ENCODE data around the gene LGI1.

LGI1 gene

DNA sequence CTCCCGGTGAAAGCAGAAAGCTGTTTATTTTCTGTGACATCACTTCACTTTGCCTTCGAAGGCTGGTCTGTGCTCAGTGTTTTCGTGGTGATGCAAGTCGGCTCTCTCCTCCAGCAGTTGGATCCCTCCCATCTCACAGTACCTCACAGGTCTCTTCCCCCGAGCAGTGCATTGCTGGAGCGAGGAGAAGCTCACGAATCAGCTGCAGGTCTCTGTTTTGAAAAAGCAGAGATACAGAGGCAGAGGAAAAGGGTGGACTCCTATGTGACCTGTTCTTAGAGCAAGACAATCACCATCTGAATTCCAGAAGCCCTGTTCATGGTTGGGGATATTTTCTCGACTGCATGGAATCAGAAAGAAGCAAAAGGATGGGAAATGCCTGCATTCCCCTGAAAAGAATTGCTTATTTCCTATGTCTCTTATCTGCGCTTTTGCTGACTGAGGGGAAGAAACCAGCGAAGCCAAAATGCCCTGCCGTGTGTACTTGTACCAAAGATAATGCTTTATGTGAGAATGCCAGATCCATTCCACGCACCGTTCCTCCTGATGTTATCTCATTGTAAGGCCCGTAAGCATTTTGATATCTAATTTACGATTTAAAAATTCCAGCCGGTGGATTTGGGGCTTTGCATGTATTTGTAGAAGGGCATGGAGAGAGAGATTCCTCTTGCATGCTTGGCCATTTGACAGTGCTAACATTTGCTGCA lies at the start of gene LGI1:
Gene LGI1 (plus strand): TSS at position 136 of the 707 bp plus-strand sequence. CDS start 209 bp downstream, at position 345.
- DNase-seq, result no peak

DNA sequence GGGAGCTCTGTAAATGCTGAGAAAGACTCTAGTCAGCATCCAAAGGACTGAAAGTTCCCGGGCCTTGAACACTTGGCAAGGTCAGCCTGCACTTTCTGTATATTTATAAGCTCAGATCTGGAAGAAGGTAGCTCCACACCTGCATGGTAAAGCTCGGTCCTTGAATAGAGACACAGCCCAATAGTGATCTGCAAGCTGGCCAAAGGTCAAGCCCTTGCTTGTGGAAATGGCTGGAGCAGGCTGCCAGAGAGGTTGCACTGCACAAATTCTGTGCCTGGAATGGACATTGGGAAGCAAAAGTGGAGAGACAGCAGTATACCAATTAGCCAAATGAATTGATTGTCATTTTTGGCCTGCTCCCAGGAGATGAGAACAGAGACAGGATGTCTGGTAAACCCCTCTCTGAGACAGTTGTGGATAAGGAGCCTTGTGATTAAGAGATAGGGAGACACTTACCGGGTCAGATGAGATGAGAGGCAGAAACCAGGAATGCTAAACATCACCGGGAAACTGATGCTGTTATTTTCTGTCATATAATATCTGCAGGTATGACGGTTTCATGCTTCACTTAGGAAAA lies 47.3 kb upstream of the LGI1 start:
- no peak for DNase-seq

DNA sequence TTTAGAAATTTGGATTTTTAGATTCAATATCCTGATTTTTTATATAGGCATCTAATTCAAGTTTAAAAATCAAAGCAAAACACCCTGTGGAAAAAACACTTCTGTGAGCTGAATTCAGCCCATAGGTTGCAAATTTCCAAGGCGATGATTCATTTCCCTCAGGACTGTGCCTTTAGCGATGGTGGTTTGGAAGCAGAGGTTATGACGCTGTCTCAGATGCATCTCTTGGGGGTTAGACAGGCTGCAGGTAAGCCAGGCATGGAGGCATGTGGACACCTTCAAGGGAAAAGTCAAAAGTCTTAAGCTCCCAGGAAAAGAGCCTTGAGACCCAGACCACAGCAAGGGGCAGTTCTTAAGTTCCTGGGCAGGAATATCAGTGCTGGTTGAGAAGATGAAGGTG lies 45.8 kb upstream of the LGI1 start:
- no peak for DNase-seq

DNA sequence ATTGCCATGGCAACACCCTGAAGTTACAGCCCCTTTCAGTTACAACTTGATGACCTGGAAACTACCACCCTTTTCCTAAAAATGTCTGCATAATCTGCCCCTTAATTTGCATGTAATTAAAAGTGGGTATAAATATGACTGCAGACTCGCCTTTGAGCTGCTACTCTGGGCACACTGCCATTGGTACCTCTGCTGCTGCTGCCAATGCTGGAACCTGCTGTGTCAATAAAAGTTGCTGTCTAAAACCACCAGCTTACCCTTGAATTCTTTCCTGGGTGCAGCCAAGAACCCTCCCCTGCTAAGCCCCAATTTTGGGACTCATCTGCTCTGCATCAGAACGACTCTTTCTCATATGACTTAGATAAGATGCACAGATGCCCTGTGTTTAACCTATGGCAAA lies 45.1 kb upstream of the LGI1 start:
- DNase-seq, result no peak

DNA sequence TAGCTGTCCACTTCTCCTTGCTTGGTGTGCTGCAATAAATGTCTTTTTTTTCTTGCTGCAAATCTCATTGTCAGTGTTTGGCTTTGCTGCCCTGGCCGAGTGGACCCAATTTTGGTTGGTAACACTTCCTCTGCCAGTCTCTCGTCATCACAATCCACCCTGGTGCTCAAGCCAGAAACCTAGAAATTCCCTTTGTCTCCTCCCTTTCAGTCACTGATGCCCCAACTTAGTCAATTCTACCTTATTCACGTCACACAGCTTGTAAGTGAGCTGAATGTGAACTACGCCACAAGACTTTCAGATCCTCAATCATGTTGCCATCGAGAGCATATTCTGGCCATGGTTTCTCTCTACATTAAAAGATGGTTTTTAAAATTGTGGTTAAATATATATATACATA lies 42.4 kb upstream of the LGI1 start:
- DNase-seq, result no peak

DNA sequence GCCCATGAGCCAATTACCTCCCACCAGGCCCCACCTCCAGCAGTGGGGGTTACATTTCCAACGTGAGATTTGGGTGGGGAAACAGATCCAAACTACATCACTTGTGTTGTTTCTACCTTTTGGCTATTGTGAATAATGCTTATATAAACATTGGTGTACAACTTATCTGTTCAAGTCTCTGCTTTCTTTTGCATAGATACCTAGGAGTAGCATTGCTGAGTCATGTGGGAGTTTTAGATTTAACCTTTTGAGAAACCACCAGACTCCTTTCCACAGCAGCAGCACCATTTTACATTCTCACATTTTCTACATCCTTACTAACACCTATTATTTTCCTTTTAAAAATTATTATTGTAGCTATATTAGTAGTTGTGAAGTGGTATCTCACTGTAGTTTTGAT lies 41.0 kb upstream of the LGI1 start:
- no peak for DNase-seq

DNA sequence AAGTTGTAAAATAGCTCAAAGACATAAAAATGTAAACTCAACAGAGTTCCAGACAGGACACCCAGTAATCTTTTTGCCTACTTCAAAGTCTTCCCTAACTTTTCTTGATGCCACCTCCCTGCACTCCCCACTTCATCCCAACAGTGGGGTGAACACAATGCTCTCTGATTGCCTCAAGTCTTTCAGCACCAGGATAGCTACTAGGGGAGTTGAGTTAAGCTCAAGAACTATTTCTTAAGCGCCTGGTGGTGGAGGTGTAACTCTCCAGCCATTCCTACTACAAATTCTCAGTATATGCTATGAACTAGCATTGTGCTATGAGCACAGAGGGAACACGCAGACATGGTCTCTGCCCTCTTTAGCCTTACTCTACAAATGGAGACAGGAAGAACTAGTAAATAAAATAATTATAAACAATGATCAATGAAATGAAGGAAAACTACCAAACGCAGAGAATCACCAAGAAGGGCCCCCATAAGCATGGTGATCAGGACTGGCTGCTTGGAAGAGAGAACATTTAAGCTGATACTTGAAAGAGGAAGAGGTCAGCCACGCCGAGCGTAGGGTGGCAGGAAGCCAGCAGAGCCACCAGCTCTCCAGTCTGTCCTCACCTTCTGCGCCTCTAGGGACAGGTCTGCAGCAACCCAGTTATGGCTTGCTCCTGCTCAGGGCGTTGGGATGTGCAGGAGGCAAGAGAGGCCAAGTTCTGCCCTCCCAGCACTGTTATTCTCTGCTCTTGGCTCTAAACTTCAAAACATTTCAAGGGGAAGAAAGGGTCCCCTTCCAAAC lies 38.6 kb upstream of the LGI1 start:
- no peak for DNase-seq

DNA sequence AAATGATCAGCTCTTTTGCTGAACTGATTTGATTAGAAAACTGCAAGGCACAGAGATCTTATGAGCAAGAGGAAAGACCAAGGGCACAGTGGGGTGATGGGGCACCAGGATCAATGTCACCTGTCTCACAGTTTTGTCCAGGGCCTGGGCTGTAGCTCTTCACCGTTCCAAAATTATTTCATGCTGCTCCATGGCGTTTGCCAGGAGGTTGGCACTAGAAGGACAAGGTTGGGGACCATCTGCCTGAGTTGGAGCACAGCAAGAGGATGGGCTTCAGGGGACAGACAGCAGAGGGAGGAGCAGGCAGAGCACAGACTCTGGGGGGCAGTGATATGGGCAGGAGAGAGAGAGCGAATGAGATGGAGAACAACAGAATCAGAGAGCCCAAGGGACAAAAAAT lies 37.8 kb upstream of the LGI1 start:
- DNase-seq, result no peak

DNA sequence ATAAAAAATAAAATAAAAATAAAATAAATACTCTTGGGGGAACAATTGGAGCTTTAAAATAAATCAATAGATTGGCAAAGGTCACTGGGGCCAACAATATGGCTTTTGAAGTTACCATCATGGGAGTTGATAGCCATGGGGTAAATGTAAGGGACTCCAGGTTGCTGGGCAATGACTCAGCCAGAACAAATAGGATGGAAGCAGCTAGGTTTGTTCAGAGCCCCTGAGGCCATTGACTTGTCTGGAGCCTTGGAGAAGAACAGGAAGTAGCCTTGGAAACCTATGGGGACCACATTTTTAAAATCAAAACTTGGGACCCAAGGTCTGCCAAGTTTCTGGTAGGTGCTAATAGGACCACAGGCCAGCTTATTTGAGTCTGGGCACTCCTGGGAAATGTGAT lies 35.2 kb upstream of the LGI1 start:
- DNase-seq, result no peak

DNA sequence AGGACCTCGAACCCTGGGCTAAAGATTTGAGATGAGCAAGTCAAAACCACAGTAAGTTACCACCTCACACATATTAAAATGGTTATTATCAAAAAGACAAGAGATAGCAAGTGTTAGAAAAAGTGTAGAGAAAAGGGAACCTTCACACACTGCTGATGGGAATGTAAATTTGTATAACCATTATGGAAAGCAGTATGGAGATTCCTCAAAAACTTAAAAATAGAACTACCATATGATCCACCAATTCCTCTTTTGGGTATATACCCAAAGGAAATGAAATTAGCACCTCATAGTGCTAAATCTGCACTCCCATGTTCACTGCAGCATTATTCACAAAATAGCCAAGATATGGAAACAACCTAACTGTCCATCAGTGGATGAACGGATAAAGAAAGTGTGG lies 34.6 kb upstream of the LGI1 start:
- DNase-seq, result no peak

DNA sequence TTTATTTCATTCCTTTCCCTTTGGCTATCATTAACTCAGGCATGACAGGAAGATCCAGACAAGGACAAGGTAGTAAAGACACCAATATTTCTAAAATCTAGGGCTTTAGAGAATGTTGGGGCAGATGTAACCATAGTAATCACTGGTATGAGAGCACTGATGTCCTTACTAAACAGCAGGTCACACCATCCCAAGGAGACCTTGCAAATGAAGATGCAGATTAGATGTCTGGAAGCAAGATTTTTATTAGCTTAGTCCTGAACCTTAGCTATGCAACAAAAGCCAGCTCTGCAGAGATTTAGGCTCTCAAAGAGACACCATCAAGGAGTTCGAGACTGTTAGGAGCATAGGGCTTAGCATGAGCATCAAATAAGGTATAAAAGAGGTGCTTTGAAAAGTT lies 31.7 kb upstream of the LGI1 start:
- no peak for DNase-seq

DNA sequence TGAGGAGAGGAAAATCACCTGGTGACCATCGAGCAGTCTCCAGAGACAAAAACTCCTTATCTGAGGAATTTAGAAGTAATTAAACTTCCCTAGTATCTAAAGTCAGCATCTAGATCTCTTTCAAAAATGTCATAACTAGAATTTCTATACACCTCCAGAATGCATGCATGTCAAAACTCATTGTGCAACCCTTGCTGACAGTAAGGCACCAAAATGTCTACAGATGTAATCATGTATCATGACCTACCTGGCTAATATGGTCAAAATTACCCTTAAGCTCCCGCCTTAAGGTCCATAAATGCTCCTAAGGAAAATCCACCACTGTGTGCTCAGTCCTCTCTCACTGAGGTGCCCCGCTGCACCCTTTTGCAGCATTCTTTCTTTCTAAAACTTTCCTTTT lies 16.4 kb upstream of the LGI1 start:
- no peak for DNase-seq

DNA sequence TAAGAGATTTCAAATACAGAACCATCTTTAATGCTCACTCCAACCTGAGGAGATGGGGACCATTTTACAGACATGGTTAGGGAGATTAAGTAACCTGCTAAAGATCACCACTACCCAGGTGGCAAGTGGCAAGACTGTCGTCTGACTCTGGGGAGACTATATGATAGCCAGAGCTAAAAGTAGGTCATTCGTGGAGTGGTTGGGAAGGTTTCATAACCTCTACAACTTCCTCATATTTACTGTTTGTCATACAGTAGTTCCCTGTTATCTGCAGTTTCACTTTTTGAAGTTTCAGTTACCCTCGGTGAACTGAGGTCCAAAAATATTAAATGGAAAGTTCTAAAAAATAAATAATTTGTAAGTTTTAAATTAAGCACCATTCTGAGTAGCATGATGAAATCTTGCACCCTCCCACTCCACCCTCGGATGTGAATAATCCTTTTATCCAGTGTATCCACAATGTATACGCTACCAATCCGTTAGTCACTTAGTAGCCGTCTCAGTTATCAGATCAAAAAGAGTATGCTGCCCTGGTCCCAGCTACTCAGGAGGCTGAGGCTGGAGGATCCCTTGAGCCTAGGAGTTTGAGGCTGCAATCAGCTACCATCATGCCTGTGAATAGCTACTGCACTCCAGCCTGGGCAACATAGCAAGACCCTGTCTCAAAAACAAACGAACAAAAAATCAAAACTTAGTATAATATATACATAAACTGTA lies 14.9 kb upstream of the LGI1 start:
- no peak for DNase-seq

DNA sequence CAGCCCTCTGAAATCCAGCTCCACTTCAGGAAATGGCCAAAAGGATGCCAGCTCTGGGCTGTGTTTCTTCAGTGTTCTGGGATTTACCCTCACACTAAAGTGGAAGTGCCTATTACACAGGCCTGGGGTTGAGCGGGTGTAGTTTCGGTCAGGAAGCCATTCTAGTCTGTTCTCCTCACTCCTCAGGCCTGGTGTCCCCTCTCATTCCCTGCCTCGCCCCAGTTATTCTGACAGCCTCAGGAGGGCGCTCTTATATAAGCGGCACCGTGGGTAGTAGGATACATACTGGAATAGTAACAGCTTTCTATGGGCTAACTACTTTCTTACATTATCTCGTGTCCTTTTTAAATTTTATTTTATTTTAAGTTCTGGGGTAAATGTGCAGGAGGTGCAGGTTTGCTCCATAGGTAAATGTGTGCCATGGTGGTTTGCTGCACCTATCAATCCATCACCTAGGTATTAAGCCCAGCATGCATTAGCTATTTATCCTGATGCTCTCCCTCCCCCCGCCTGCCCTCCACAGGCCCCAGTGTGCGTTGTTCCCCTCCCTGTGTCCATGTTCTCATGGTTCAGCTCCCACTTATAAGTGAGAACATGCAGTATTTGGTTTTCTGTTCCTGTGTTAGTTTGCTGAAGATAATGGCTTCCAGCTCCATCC lies 12.2 kb upstream of the LGI1 start:
- DNase-seq, result no peak

DNA sequence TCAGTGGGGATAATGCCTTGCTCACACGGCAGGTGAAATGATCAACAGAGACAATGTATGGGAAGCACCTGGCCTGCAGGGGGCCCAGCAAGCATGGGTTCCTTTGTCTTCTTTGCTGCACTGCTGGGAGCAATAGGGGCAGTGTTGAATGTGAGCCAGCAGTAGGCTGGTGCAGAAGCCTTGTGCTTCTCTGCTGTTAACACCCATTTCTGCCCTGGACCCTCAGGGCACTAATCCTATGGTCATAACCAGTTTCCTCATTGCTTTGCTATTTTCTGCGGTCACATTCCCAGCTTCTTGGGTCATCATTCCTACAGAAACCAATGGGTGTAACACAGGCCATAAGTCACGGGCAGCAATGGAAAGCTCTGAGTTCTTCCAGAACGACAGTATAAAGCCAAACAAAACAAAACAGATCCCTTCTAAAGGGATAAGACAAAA lies 10.9 kb upstream of the LGI1 start:
- DNase-seq, result no peak

DNA sequence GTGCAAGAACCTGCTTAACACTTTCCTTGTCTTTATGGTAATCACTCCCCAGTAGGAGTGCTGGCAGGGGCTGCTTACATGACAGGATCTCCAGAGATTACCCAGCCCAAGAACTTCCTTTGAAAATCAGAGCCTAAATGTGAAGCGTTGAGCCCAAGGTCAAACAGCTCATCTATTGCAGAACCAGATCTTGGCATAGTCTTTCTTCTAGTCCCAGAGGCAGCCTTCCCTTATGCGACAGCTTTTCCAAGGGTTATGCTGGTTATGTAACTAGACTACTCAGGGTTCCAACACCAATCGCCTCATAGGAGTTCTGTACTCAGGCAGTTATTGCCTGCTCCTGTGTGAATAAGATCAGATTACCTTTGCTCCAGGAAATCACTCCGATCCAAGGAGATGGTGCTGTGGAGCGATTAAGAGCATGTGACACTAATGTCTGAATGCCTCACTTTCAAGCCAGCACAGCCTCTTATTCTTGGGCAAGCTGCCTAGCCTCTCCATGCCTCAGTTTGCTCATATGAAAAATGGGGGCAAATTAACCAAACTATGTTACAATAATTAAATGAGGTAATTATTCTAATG lies 8.4 kb upstream of the LGI1 start:
- DNase-seq, result no peak

DNA sequence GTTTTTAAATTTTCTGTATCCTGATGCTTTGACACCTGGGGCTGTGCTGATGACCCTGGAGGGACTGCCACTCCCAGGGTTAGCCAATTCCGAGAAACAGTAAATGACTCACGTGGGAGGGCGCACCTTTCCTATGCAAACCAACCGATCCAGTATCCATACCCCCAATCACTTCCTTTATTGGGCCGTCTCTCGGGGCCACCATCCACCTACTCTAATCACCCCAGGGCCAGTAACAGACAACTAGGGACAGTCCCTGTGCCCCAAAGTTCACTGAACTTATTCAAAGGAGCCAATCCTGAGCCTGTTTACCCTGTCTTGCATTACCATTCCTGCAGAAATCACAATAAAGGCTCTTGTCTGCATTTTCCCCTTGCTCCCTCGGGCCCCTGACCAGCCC lies 6.6 kb upstream of the LGI1 start:
- DNase-seq, result no peak

DNA sequence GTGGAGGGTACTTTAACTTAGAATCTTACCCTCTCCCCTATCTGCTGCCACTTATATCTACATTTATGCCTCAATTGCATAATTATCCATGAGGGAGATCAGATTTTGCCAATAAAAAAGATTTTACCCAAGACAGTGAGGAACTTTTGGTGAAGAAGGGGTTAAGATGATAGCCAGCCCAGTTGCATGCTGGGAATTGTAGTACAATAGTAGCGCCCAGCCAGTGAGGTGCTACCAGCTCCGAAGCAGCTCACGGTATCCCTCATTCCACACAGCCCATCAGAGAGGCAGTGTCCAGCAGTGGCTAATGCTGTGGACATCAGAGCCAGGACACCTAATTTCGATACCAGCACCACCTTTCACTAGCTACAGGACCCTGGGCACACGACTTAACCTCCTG lies 5.9 kb upstream of the LGI1 start:
- no peak for DNase-seq

DNA sequence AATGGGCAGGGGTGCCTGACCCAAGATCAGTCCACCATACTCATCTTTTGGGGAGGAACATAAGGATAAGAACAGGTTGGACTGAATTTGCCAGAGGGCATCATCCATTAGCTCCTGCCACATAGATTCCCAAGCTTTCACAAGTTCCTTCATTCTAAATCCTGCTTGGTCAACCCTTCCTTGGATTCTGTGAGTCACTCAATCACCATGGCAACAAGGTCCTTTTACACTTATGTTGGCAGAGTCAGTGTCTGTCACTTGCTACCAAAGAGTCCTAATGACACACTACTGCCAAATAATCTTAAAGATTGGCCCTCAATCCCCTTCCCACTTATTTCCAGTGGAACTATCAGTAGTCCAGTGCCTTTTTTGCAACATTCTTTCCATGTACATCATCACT lies 5.0 kb upstream of the LGI1 start:
- no peak for DNase-seq

DNA sequence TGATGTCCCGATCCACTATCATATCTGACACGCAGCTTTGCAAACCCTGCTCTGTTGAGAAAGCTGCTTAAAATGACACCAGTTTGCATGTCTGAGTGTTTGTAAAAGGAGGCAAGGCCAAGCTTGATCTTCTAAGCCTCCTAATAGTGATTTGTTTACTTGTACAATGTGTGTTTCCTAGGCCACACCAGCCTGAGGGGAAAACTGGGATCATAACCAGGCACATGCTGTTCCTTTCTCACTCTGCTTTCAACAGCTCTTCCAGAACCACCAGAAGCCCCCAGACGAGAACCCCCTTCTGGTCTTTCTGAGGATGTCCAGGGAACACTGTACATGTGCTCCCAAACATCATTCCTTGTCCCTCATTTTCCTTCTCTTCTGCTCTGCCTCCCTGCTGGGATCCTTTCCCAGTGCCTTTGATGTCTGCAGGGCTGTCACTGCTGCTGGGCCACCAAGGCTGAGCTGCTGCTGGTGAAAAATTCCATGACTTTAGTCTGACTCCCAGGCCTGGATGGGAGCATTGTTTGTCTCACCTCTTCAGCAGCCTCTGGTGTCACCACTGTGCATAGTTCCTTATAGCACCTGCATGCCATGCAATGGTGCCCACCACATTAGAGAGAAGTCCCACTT lies 4.0 kb upstream of the LGI1 start:
- no peak for DNase-seq

DNA sequence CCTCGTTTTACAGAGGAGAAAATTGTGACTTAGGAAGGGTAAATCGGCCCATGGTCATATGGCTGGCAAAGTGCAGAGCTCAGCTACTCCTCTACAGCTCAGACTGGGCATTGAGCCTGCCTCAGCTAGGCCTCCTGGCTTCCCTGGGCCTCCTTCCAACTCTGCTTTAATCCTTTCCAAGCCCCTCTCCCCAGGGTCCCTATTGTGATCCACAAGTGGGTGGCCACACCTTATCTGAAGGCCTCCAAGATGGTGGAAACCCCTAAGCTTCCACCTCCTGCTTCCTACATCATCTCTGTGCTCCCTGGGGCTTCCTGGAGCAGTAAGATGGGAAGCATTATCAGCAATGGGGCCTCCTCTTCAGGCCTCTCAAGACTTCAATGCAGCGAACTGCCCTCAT lies 3.0 kb upstream of the LGI1 start:
- DNase-seq, result no peak

DNA sequence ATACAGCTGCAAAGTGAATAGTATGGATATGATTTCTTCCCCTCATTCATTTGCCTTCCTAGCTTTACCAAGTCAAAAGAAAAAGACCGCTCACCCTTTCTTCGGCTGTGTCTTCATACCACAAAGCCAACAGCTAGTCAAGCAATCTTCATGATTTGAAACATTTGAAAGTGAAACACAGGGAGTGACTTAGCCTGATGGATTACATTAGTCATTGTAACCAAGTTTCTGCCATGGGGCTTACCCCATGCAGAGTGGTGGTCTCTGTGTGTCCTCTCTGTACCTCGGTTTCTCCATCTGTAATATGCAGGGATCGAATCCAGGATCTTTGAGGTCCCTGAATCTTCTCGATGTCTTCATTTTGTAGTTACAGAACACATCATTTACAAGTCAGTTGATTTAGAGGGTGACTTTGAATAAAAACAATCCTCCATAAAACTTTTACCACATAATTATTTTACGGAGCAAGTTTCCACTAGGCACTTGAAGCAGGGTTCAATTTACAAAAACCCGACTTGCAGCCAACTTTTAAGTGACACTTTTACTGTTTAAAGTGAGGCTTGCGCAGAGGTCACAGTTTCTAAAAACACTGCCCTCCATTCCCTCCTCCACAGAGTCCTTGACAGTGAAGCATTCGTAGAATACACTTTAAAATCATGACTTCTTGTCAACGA lies 2.2 kb upstream of the LGI1 start:
- DNase-seq, result no peak
